ENCODE measurements around the gene TP63. TPM values are rescaled to one million over a fixed set of nuclear protein-coding genes. Genes with fewer than 3 reads are reported as not detected.

Gene TP63
- total RNA-seq, 2 donors from 2014 or later = not detected

DNA sequence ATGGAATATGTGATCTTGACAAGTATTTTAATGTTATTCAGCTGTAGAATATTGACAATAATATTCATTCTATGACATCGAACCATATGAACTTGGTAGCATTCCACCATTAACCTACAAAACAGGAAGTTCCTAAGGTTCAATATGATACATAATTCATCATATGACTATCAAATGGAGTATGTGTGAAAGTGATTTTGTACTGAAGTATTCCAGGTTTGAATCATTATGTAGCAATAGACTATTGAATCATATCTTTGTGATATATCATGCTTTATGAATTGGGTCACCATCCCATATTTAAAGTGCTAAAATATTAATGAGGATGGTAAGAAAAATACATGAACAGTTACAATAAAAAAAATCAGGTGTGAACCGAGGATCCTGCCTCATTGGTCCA is 95.1 kb downstream of the TP63 start:
- DNase-seq = no peak
- H3K9ac ChIP-seq (ENCODE audit: low read depth in 2 of 2, low read length in 2 of 2) = no peak overlapping the region
- H3K36me3 ChIP-seq = no peaks in the 10 kb centered on the region
- TF ChIP-seq, protein P1, sequence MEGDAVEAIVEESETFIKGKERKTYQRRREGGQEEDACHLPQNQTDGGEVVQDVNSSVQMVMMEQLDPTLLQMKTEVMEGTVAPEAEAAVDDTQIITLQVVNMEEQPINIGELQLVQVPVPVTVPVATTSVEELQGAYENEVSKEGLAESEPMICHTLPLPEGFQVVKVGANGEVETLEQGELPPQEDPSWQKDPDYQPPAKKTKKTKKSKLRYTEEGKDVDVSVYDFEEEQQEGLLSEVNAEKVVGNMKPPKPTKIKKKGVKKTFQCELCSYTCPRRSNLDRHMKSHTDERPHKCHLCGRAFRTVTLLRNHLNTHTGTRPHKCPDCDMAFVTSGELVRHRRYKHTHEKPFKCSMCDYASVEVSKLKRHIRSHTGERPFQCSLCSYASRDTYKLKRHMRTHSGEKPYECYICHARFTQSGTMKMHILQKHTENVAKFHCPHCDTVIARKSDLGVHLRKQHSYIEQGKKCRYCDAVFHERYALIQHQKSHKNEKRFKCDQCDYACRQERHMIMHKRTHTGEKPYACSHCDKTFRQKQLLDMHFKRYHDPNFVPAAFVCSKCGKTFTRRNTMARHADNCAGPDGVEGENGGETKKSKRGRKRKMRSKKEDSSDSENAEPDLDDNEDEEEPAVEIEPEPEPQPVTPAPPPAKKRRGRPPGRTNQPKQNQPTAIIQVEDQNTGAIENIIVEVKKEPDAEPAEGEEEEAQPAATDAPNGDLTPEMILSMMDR (IDR thresholded peaks at IDR 0.05) = no peak
- H3K4me3 ChIP-seq = no peak overlapping the region
- no peaks in the 10 kb centered on the region for H3K9me3 ChIP-seq
- no peak overlapping the region for H3K27ac ChIP-seq
- H3K4me1 ChIP-seq = no peaks in the 10 kb centered on the region
- intact Hi-C loops (cut with DNase I) = no loop called here
- H3K27me3 ChIP-seq = no peaks in the 10 kb centered on the region

DNA sequence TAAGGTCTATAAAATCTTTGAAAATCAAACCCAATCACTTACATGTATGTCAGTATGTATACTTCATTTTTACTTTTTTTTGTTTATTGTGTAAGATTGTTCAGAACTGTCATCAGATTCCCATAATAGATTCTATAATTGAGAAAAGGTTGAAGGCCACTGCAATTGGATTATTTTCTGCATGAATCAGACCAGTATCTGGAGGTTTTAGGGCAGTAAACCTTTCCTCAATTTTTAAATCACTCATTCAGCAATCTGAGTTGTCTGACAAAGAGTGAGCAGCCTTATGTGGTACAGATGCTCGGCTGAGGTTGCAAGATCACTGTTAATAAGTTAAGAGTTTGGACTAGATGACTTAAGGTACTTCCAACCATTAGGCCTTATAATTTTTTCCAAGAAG is 96.0 kb downstream of the TP63 start:
- Histone ChIP-seq H3K36me3 (no peaks in the 10 kb centered on the region), H3K4me3 (no peak overlapping the region), H3K4me1 (no peaks in the 10 kb centered on the region), H3K9me3 (no peaks in the 10 kb centered on the region), H3K9ac (ENCODE audit: low read depth in 2 of 2, low read length in 2 of 2) (no peak overlapping the region), H3K27ac (no peak overlapping the region), H3K27me3 (no peaks in the 10 kb centered on the region)
- intact Hi-C loops (cut with DNase I) = no loop called here
- DNase-seq = no peak
- TF ChIP-seq, protein P1 (IDR thresholded peaks at IDR 0.05) = no peak

DNA sequence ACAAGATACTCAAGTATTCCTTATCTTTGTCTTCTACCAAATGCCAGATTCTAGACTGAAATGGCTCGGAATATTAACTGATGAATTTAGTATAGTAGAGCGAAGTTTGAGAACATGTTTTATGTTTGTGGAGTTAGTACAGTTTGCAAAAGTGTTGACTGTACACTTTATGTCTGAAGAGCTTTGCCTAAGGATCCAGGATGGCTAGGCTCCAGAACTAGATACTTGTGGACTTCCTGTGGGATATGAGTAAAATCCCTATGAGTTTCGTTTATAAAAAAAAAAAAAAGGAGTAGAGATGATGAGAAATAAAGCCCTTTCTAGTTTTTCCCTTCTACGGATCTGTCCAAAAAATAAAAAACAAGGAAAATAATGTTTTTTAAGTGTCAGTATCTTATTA is 96.7 kb downstream of the TP63 start:
- DNase-seq = no peak
- Histone ChIP-seq H3K4me1 (no peaks in the 10 kb centered on the region), H3K27ac (no peak overlapping the region), H3K27me3 (no peaks in the 10 kb centered on the region), H3K9me3 (no peaks in the 10 kb centered on the region), H3K9ac (ENCODE audit: low read depth in 2 of 2, low read length in 2 of 2) (no peak overlapping the region), H3K4me3 (no peak overlapping the region), H3K36me3 (no peaks in the 10 kb centered on the region)
- intact Hi-C loops (cut with DNase I) = no loop called here
- TF ChIP-seq, protein P1 (IDR thresholded peaks at IDR 0.05) = no peak

DNA sequence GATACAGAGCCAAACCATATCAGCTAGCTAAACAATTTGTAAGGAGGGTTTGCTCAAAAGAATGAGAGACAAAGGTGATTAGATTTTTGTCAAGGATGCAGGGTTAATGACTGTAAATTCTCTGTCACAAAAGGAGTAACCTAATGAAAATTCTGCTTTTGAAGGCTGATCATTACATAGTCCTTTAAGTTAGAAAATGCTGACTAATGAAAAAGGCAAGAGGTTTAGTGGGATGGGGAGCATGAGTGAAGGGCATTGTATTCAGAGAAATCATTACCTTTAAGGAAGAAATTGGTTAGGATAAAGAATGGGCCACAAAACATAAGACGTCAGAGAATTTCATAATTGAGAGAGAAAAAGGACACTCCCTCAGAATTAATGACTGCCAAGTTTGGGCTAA is 97.7 kb downstream of the TP63 start:
- no peak overlapping the region for H3K9ac ChIP-seq (ENCODE audit: low read depth in 2 of 2, low read length in 2 of 2)
- H3K9me3 ChIP-seq = no peaks in the 10 kb centered on the region
- no peak overlapping the region for H3K4me3 ChIP-seq
- no peak for DNase-seq
- H3K36me3 ChIP-seq = no peaks in the 10 kb centered on the region
- no peaks in the 10 kb centered on the region for H3K4me1 ChIP-seq
- intact Hi-C loops (cut with DNase I) = no loop called here
- no peak overlapping the region for H3K27ac ChIP-seq
- TF ChIP-seq, protein P1 (IDR thresholded peaks at IDR 0.05) = no peak
- H3K27me3 ChIP-seq = no peaks in the 10 kb centered on the region

DNA sequence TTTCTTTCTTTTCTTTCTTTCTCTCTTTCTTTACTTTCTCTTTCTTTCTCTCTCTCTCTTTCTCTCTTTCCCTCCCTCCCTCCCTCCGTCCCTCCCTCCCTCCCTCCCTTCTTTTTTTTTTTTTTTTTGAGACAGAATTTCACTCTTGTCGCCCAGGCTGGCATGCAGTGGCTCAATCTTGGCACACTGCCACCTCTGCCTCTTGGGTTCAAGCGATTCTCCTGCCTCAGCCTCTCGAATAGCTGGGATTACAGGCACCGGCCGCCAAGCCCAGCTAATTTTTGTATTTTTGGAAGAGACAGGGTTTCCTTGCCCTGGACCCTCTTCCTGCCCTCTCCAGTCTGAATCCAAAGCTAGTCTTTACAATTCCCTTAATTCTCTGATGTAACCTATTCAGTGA is 102.9 kb downstream of the TP63 start:
- Histone ChIP-seq H3K9me3 (no peaks in the 10 kb centered on the region), H3K36me3 (no peaks in the 10 kb centered on the region), H3K4me1 (no peaks in the 10 kb centered on the region), H3K27ac (no peak overlapping the region), H3K27me3 (no peaks in the 10 kb centered on the region), H3K4me3 (no peak overlapping the region), H3K9ac (ENCODE audit: low read depth in 2 of 2, low read length in 2 of 2) (no peak overlapping the region)
- intact Hi-C loops (cut with DNase I) = no loop called here
- TF ChIP-seq, protein P1 (IDR thresholded peaks at IDR 0.05) = no peak
- no peak for DNase-seq

DNA sequence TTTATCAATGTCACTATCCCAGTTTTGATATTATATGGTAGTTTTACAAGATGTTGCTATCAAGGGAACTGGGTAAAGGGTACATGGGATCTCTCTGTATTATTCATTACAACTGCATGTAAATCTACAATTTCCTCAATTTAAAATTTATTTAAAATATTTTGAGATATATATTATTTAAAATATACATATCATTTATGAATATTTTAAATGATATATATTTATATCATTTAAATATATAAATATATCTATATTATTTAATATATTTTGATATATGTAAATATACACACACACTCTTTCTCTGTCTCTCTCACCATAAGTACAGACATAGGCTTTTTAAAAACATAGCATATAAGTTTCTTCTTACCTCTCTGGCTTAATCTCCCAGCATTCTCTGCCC is 104.7 kb downstream of the TP63 start:
- H3K4me1 ChIP-seq = no peaks in the 10 kb centered on the region
- no peaks in the 10 kb centered on the region for H3K27me3 ChIP-seq
- no peaks in the 10 kb centered on the region for H3K36me3 ChIP-seq
- H3K9me3 ChIP-seq = no peaks in the 10 kb centered on the region
- H3K4me3 ChIP-seq = no peak overlapping the region
- TF ChIP-seq, protein P1 (IDR thresholded peaks at IDR 0.05) = no peak
- H3K27ac ChIP-seq = no peak overlapping the region
- intact Hi-C loops (cut with DNase I) = no loop called here
- H3K9ac ChIP-seq (ENCODE audit: low read depth in 2 of 2, low read length in 2 of 2) = no peak overlapping the region
- no peak for DNase-seq

Data from colonic mucosa (tissue), 4 donors.